Hematopoietic multipotent progenitor cell treated with erythropoietin and hydrocortisone succinate and interleukin-3 and kit ligand, for 8 days (in vitro differentiated cells): ENCODE measurements around the gene ZNF618.
A peak's percentile ranks its signal among the peaks of the same experiment; 100 is the strongest.

Source experiments
- DNase-seq: peaks from one replicate; pipeline ENCODE4 v3.0.0-alpha.2; 2015

Gene ZNF618

GRCh38 chr9:113963017-113963620 is 87.0 kb downstream of the ZNF618 start:
- peak; percentile 64 for DNase-seq

DNA sequence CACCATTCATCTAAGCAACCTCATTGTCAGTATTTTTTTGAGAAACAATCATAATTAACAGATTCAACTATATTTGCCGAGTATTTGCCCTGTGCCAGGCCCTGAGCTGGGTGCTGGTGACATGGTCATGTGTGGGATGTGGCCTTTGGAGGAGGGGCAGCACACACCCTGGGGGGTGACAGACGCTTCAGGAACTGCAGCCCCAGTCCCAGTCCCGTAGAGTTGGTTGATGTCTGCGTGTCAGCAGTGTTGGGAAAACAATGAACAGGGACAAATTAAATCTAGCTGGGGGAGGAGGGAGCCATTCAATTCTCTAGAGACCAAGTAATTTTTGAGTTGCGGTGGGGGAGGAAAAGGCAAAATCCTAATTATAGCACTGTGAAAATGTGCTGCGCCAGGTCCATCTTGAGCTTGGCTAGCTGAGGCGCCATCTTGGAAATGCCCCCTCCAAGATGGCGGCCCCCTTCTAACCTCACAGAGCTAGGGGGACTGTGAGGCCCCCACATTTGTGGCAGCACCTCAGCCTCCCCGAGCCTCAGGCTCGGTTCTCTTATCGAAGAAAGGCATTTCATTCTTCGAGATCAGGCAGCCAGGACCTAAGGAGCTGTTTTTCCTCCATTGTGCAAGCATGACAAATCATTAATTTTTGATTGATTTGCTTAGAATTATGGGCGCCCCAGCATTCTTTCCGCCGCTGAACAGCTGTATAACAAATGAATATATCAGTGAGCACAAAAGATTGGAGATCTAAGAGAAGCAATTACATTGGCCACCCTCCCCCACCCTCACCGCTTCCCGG is 87.8 kb downstream of the ZNF618 start:
- no peak for DNase-seq

- no peak for DNase-seq
Observed at GRCh38 chr9:113964495-113965170, 88.5 kb downstream of the ZNF618 start.

DNA sequence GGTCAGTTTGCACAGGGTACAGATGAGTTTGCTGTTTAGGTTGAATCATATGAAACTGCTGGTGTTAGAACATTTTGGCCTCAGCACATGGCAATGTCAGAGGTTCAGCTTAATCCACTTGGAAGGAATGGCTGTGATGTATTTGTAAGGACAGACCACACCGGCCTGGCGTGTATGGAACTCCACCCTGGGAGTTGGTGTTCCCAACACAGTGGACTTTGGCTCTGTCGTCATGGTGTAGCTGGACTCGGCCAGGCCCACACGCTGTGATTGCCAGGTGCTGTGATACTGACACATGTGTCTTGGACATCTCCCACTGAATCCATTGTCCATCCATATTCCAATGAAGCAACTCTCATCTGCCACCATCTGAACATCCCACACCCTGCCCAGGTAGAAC is 90.3 kb downstream of the ZNF618 start:
- no peak for DNase-seq

GRCh38 chr9:113967380-113967779 is 91.3 kb downstream of the ZNF618 start:
- no peak for DNase-seq

DNA sequence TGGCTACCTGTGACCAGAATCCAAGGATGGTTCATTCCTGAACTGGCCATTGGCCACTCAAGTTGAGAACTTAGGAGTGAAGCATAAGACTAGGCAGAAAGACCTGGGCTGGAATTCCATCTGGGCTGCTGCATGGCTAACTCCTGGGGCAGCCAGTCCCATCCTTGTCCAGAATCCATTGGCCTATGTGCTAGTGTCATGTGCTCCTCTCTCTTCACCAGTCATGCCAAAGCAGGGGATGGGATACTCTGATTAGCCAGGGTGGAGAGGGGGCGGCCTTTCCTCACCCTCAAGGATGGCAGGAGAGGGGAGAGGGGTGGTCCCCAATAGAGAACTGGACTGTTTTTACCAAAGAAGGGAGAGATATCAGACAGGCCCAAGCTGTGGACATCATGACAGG is 93.2 kb downstream of the ZNF618 start:
- no peak for DNase-seq

DNA sequence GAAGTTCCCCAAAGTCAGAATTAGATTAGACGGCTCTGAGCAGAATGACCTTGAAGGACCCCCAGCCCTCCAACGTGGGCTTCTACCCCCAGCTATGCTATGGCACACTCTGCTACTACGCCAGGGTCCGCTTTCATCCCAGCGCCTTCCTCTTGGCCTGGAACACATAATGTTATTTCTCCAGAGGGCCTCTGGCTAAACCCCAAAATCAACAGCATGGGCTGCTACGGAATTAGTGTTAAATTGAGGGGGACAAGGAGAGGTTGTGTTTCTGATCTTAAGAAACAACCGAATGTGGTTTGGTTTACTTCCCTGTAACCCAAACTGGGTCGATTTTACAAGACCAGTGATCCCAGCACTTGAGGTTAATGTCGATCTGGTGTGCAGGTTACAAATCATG is 97.1 kb downstream of the ZNF618 start:
- DNase-seq = no peak

GRCh38 chr9:113973963-113974413 is 97.9 kb downstream of the ZNF618 start:
- no peak for DNase-seq

- no peak for DNase-seq
Observed at GRCh38 chr9:113976915-113977314, 100.8 kb downstream of the ZNF618 start.

GRCh38 chr9:113978725-113979342 is 102.7 kb downstream of the ZNF618 start:
- no peak for DNase-seq

- DNase-seq = no peak
Observed at GRCh38 chr9:113979343-113980127, 103.4 kb downstream of the ZNF618 start.

GRCh38 chr9:113984639-113985380 is 108.7 kb downstream of the ZNF618 start:
- no peak for DNase-seq

DNA sequence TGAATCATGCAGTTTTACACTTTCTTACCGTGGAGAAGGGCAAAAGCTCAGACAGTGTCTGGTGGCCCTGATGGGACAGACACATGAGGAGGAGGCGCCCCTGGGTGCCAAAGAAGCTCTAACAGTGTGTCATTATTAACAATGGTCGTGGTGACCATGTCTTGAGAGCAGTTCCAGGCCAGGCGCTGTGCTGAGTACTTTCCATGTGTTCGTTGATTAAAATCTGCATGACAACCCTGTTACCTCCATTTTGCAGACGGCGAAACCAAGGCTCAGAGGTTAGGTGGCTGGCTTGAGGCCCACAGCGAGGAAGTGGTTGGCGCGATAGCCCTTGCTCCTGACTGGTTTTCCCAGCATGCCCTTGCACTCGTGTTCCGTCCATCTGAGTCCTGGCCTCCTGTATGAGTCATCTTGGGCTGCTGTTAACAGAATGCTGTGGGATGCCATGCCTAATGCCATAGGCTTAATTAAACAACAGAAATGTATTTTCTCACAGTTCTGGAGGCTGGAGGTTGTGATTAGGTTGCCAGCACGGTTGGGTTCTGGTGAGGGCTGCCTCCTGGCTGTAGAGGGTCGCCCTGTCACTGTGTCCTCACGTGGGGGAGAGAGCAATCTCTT is 110.0 kb downstream of the ZNF618 start:
- DNase-seq = no peak

- no peak for DNase-seq
Observed at GRCh38 chr9:113986931-113987330, 110.8 kb downstream of the ZNF618 start.

- DNase-seq = no peak
Observed at GRCh38 chr9:113987526-113987925, 111.4 kb downstream of the ZNF618 start.

DNA sequence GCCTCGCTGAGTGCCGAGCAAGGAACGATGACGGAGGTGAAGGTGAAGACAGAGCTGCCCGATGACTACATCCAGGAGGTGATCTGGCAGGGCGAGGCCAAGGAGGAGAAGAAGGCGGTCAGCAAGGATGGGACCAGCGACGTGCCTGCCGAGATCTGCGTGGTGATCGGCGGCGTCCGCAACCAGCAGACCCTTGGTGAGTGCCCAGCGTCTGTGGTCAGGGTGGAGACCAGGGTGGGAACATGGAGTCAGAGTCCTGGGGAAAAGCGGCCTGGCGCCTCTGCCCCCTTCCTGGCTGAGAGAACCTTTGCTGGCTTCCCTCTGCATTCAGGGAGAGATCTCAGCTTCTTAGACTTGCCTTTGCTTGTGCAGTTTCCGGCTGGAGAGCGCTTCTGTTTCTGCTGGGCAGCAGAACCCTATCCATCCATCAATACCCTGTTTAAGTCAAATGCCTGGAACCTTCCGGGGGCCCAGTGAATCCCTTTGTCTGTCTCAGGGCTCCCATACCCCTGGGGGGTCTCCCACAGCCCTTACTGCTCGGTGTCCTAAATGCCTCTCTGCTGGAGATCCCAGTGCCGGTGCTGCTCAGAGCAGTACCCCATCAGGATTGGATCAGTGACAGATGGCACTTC is 112.4 kb downstream of the ZNF618 start:
- DNase-seq = no peak

DNA sequence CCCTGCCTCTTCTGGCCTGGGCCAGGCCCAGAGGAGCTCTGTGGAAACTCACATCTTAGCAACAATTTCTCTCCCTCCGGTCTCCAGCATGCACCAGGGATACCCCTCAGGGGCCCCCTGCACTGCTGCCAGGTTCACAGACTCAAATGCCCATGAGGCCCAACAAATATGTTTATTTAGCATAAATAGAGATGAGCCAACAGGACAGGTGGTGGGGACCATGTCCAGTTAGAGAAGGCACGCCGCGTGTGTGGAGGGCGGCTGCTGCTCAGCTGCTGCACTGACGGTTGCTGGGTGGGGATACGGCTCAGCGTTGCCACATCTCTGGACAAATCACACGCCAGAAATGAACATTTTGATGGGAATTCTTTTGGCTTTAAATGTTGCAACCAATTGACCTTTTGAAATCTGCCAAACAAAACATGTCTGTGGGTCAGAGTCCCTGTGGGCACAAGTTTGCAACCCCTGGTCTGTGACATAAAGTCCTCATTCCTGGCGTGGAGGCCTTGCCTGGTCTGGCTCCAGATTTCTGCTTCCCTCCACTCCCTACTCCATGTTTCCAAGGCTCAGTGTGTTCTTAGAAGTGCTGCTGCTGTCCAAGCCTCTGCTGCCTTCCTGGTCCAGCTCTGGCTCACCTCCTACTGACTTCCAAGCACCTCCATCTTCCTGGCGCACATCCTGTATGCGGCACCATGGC is 113.1 kb downstream of the ZNF618 start:
- no peak for DNase-seq

DNA sequence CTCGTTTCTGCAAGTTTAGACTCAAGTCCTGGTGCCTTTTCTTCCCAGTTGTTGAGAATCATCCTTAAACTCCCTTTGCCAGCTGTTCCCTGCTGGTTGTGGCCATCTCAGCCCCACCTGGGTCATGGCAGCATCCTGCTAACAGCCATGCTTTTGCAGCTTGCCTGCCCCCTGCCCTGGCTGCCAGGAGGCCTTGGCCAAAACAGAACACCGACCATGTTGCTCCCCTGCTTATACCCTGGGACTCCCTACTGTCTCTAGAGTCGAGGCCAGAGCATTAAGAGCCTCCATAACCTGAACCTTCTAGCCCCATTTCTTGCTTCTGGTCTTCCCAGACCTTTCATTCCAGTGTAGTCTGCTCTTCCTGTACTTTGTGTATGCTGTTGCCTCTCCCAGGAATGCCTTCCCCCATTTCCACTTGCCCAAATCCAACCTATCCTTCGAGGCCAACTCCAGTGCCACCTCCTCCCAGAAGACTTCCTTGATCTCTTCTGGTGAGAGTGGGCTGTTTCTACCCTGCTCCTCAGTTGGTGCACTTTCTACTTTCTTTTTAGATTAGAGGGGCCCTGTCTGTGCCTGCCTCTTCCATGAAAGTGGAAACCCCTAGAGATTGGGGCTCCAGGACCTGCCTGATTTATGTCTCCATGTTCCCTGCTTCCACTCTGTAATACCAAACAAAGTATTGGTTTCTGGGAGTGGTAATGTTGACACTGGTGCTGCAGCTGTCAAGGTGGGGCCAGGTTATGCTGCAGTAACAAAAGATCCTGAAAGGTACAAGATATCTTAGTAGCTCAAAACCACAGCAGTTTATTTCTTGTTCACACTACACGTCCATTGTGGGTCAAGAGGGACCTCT is 113.8 kb downstream of the ZNF618 start:
- DNase-seq = no peak

GRCh38 chr9:113990570-113990907 is 114.4 kb downstream of the ZNF618 start:
- DNase-seq = no peak
